Endothelial cell of umbilical vein (primary cell): ENCODE data around the gene RPS19. TPM values are rescaled to one million over a fixed set of nuclear protein-coding genes. Genes with fewer than 3 reads are reported as not detected.

Experiments used
- BruUV-seq: library from RNA; stranded (reverse); fragments of 400-500 nt; replicated peaks from 2 replicates; lab custom pipeline; 2021; lab: Mats Ljungman, UMichigan
- CTCF ChIA-PET: fragments of 300-600, 350-600 bp; sonication (Branson Sonifier 250); formaldehyde crosslinking; loops from one replicate; lab custom pipeline; 2021; ENCODE audit warnings: antibody characterized with exemption, inconsistent platforms; lab: Charles Lee
- POLR2A ChIA-PET: fragments of 300-600, 350-600 bp; sonication (Branson Sonifier 250); formaldehyde crosslinking; loops from one replicate; lab custom pipeline; 2021; ENCODE audit warnings: antibody characterized with exemption, inconsistent platforms; lab: Charles Lee
- DNase-seq: peaks from one replicate; pipeline ENCODE4 v3.0.0-alpha.2; 2011; ENCODE audit warnings: low read depth, low spot score
- FAIRE-seq: peaks from 2 replicates; lab custom pipeline; 2011; peaks lifted over from hg19 to GRCh38; lab: Jason Lieb, UNC
- H2AFZ ChIP-seq: 2 replicates; pipeline ENCODE4 v1.6.0; 2012; ENCODE audit warnings: low read depth, low read length, control low read depth, inconsistent platforms
- H3K27ac ChIP-seq: 2 replicates; pipeline ENCODE4 v1.5.1; 2011; ENCODE audit warnings: low read depth, mild to moderate bottlenecking, control low read depth, low read length, moderate library complexity; ENCODE audit not compliant: insufficient read depth
- H3K27me3 ChIP-seq, 2 experiments: 2 replicates each; pipeline versions ENCODE4 v1.6.0 to v1.6.1; 2011; ENCODE audit warnings: low read length in 2 of 2, mixed read lengths in 1 of 2; ENCODE audit not compliant: control insufficient read depth in 2 of 2, insufficient read depth in 2 of 2
- H3K36me3 ChIP-seq, 2 experiments: 2 replicates in 1 of 2; 3 replicates in 1 of 2; pipeline ENCODE4 v1.5.1; 2011; ENCODE audit warnings: low read length in 2 of 2, mild to moderate bottlenecking in 1 of 2, moderate library complexity in 1 of 2; ENCODE audit not compliant: control insufficient read depth in 2 of 2, insufficient read depth in 2 of 2; ENCODE audit errors: extremely low read depth in 1 of 2
- H3K4me1 ChIP-seq: 3 replicates; pipeline ENCODE4 v1.5.1; 2011; ENCODE audit warnings: mild to moderate bottlenecking, low read length; ENCODE audit not compliant: control insufficient read depth, insufficient read depth; ENCODE audit errors: extremely low read depth
- H3K4me2 ChIP-seq: 2 replicates; pipeline ENCODE4 v1.6.1; 2011; ENCODE audit warnings: low read length, control low read depth, mixed read lengths; ENCODE audit not compliant: insufficient read depth
- H3K4me3 ChIP-seq, 3 experiments: fragments of 200-600 bp in 1 of 3; sonication (generic), shearing (Covaris generic) in 1 of 3; replicated peaks in 1 of 3; 2 replicates each; pipeline ENCODE4 v1.5.1; 2011 to 2016; ENCODE audit warnings: control low read depth in 3 of 3, low read length in 3 of 3, mild to moderate bottlenecking in 2 of 3, inconsistent platforms in 1 of 3, low read depth in 1 of 3, moderate library complexity in 1 of 3; ENCODE audit not compliant: insufficient read depth in 1 of 3
- H3K79me2 ChIP-seq: 2 replicates; pipeline ENCODE4 v1.6.0; 2012; ENCODE audit warnings: low read length, inconsistent platforms; ENCODE audit not compliant: control insufficient read depth, insufficient read depth
- H3K9ac ChIP-seq: replicated peaks from 2 replicates; pipeline ENCODE3; 2011; ENCODE audit warnings: low read length, control low read depth; ENCODE audit not compliant: insufficient read depth; ENCODE audit errors: extremely low read depth
- H3K9me1 ChIP-seq: replicated peaks from 3 replicates; pipeline ENCODE4 v1.6.0; 2011; ENCODE audit warnings: mild to moderate bottlenecking, low read length; ENCODE audit not compliant: control insufficient read depth, insufficient read depth; ENCODE audit errors: extremely low read depth
- H3K9me3 ChIP-seq: replicated peaks from 2 replicates; pipeline ENCODE4 v1.5.1; 2012; ENCODE audit warnings: low read length, inconsistent platforms; ENCODE audit not compliant: control insufficient read depth, insufficient read depth
- H4K20me1 ChIP-seq: replicated peaks from 2 replicates; pipeline ENCODE3; 2011; ENCODE audit warnings: mild to moderate bottlenecking, low read length; ENCODE audit not compliant: control insufficient read depth, insufficient read depth; ENCODE audit errors: extremely low read depth
- CTCF ChIP-seq, 2 donors: IDR thresholded peaks; 1 replicate in 1 of 2; 2 replicates in 1 of 2; pipeline ENCODE4 v1.5.1; 2011; ENCODE audit warnings: low read length in 2 of 2, mild to moderate bottlenecking in 2 of 2, moderate library complexity in 2 of 2, control low read depth in 1 of 2, inconsistent platforms in 1 of 2, low read depth in 1 of 2; ENCODE audit not compliant: insufficient read depth in 1 of 2; ENCODE audit errors: extremely low read depth in 1 of 2
- EZH2 ChIP-seq: IDR thresholded peaks from 2 replicates; pipeline ENCODE4 v1.6.1; 2012; ENCODE audit warnings: borderline replicate concordance, low read depth, mild to moderate bottlenecking, moderate library complexity, low read length, inconsistent platforms; ENCODE audit not compliant: severe bottlenecking
- FOS ChIP-seq: IDR thresholded peaks from 2 replicates; pipeline ENCODE4 v1.6.1; 2011; ENCODE audit warnings: mild to moderate bottlenecking, low read length, moderate library complexity, borderline replicate concordance; ENCODE audit not compliant: insufficient read depth
- GATA2 ChIP-seq: IDR thresholded peaks from 2 replicates; pipeline ENCODE4 v1.7.0; 2011; ENCODE audit warnings: low read depth, mild to moderate bottlenecking, moderate library complexity, mixed read lengths, low read length; ENCODE audit not compliant: insufficient read length, insufficient read depth
- JUN ChIP-seq: IDR thresholded peaks from 2 replicates; pipeline ENCODE4 v1.6.1; 2011; ENCODE audit warnings: borderline replicate concordance, low read depth; ENCODE audit not compliant: insufficient read length, insufficient read depth
- MAX ChIP-seq: IDR thresholded peaks from 2 replicates; pipeline ENCODE4 v1.6.1; 2011; ENCODE audit not compliant: insufficient read depth, insufficient read length
- MYC ChIP-seq: IDR thresholded peaks from one replicate; pipeline ENCODE4 v1.6.1; 2011; ENCODE audit warnings: mild to moderate bottlenecking, low read depth, low read length
- POLR2A ChIP-seq: IDR thresholded peaks from 2 replicates; pipeline ENCODE4 v1.6.1; 2012; ENCODE audit warnings: low read depth, mild to moderate bottlenecking, control low read depth, low read length
- POLR2AphosphoS5 ChIP-seq: IDR thresholded peaks from 2 replicates; pipeline ENCODE4 v1.6.1; 2012; ENCODE audit warnings: low read depth, mild to moderate bottlenecking, control low read depth, low read length, moderate library complexity; ENCODE audit not compliant: insufficient read depth
- dilution Hi-C: fragments of 300-500 bp; cut with MboI; formaldehyde crosslinking; loops from one replicate; pipeline ENCODE4 v1.15.0; 2019; ENCODE audit warnings: low sequenced_read_pairs; ENCODE audit not compliant: extremely low pct_ligation_motif_present
- intact Hi-C: fragments of 100-400 bp; cut with micrococcal nuclease; formaldehyde crosslinking; loops from one replicate; pipeline ENCODE4 v1.10.0; 2022
- polyA plus RNA-seq, 4 experiments: library from polyadenylated mRNA; depleted of rRNA in 3 of 4; stranded (reverse) in 3 of 4; unstranded in 1 of 4; fragments of >200 nt; gene quantifications; 2 replicates each; pipeline versions ENCODE4 v1.2.1 to v1.2.3, GENCODE V29; 2011 to 2012; ENCODE audit warnings: missing spikeins in 1 of 4
- total RNA-seq: library from RNA; stranded (reverse); gene quantifications from 2 replicates; pipeline ENCODE4 v1.2.3, GENCODE V29; 2021

The RPS19 gene
- total and polyA plus RNA-seq, 2 donors (not counting 3 experiments of a cell fraction or from before 2014, with no cell fraction given) = 2,234 to 4,353 TPM

DNA sequence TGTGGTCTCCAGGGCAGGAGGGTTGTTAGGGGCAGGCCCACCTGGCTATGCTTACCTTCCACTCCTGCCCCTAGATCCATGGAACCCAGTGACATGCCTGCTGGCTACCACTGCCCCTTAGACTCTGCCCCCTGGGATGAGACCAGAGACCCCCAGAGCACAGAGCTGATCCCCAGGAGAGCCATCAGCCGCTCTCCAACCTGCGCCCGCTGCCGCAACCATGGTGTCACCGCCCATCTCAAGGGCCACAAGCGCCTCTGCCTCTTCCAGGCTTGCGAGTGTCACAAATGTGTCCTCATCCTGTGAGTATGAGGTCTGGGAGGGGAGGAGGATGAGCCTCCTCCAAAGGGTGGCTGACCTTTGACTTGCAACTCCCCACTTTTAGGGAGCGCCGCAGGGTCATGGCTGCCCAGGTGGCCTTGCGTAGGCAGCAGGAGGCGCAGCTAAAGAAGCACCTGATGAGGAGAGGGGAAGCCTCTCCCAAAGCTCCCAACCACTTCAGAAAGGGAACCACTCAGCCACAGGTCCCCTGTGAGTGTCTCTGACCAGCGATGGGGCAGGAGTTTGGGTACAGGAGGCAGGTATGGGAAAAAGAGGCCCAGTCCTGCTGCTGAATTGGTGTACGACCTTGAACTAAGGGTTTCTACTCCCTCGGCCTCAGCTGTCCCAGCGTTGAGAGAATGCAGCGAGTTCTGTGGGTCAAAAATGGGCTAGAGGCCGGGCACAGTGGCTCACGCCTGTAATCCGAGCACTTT lies 12.5 kb upstream of the RPS19 start:
- Histone ChIP-seq H3K4me1 (no peaks in the 10 kb centered on the region), H3K9ac (no peak overlapping the region)

More for the DNA sequence above, 12.5 kb upstream of the RPS19 start:
- ChIA-PET POLR2A (no interaction called here), CTCF (no interaction called here)
- Histone ChIP-seq H3K36me3 (no peaks in the 10 kb centered on the region), H3K27me3 (peaks cover 10 to 18% of the 10 kb centered on the region in 2 experiments), H3K9me1 (no peaks in the 10 kb centered on the region), H2AFZ (no peak overlapping the region), H3K4me2 (no peak overlapping the region), H3K79me2 (no peaks in the 10 kb centered on the region), H3K4me3 (no peak overlapping the region), H3K27ac (no peak overlapping the region), H4K20me1 (no peaks in the 10 kb centered on the region), H3K9me3 (no peaks in the 10 kb centered on the region)
- intact Hi-C loops (no loop called here), dilution Hi-C loops (no loop called here)
- FAIRE-seq (no peak), DNase-seq (no peak)
- BruUV-seq = no TSS peak
- TF ChIP-seq FOS (no peak), GATA2 (no peak), MAX (no peak), CTCF (IDR thresholded peaks at IDR 0.05; ENCODE audit: extremely low read depth in 1 of 2, insufficient read depth in 1 of 2, low read depth in 1 of 2, low read length in 2 of 2) (no peak), POLR2A (no peak), EZH2 (no peak), MYC (no peak), JUN (no peak), POLR2AphosphoS5 (no peak)
